HT-29 (cell line): ENCODE results near the gene HIPK4. TPM values are rescaled to one million over a fixed set of nuclear protein-coding genes. Genes with fewer than 3 reads are reported as not detected.
"Not testable (repeated sequence)": the region's sequence is repeated elsewhere in the genome, so short reads cannot be mapped to it uniquely, and the experiment has no call there.

Source experiments
- DNase-seq: peaks from one replicate; pipeline ENCODE4 v3.0.0-alpha.2; 2015; ENCODE audit warnings: low spot score
- small RNA-seq: library from RNA; depleted of rRNA; stranded (forward); fragments of <200 nt; gene quantifications from one replicate; pipeline ENCODE3, GENCODE V24; 2014
- total RNA-seq: library from RNA; depleted of rRNA; stranded (reverse); fragments of >200 nt; shearing (Covaris generic); gene quantifications from 2 replicates; pipeline ENCODE4 v1.2.3, GENCODE V29; 2014; rRNA removed

The HIPK4 gene
- total RNA-seq, 1 experiment from 2014 or later = not detected

DNA sequence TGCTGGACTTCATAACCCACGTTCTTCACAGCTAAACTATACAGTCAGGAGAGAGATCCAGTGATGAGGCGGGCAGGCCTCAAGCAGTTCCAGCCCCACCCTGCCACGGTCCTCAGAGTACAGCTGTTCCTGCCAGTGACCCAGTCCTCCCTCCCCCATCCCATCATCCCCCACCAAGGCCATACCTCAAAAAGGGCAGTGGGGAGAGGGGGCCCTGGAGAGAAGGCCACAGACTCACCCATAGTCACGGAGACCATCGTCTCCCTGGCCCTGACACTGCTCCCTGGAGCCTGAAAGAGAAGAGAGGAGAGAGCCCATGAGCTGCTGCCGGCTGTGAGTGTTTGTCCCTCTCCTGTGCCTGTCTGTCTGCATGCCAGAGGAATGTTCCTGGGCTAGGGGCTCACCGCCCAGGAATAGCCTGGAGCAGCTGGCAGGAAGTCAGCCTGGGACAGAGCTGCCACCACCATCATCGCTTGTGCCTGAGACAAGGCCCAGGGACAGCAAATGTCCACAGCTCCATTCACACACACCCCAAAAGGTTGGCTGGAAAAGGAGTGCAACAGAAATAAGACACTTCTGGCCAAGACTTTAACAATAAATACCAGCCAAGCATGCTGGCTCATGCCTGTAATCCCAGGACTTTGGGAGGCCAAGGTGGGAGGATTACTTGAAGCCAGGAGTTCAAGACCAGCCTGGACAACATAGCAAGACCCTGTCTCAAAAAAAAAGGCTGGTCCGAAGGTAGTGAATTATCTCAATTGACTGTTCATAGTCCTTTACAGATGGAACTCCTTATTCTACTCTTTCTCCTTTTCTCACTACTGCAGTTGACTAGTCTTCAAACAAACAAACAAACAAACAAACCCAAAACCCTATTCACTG is 48.1 kb downstream of the HIPK4 start:
- DNase-seq = no peak

DNA sequence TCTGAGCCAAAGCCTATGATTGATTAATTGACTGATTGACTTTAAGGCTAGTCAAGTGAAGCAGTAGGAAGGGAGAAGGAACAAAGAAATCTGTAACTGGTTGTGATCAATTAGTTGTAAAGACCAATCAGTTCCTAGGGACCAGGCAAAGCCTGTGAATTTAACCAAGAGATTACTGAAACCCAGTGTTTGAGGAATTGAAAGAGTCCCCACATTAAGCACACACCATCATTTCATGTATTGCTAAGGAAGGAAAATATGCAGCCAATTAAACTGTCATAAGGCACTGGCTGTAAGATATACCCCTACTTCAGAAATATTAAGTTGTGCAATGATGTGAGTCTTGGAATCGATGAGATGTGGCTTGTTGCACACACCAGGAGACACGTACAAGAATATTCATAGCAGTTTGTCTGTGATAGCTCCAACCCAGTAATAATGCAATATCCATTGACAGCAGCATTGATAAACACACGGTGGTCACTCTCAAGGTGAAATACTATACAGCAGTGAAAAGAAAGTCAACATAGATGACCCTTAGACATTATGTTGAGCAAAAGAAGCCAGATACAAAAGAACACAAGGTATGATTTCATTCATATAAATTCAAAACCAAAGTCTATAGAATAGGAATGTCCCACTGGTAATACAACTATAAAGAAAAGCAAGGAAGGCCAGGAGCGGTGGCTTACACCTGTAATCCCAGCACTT is 50.8 kb downstream of the HIPK4 start:
- DNase-seq = no peak

DNA sequence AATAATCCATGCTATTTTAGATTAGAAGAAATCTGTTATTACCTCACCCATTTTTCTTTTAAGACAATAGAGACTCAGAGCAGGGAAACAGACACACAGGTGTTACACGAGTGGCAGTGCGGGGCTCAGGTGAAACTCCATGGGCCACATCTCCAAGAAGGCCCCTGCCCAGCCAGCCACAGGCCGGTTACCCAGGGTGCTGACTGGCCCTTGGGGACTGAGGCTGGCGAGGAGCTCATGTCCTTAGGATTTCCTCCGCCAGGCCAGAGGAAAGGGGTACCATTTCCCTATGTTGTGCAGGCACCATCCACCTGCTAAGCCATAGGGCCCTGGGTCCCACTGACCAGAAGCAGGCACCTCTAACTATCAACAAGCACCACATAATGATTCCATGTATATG is 52.4 kb downstream of the HIPK4 start:
- DNase-seq = no peak

GRCh38 chr19:40337107-40337506 is 52.9 kb downstream of the HIPK4 start:
- DNase-seq = no peak

GRCh38 chr19:40336601-40336900 is 53.4 kb downstream of the HIPK4 start:
- no peak for DNase-seq

DNA sequence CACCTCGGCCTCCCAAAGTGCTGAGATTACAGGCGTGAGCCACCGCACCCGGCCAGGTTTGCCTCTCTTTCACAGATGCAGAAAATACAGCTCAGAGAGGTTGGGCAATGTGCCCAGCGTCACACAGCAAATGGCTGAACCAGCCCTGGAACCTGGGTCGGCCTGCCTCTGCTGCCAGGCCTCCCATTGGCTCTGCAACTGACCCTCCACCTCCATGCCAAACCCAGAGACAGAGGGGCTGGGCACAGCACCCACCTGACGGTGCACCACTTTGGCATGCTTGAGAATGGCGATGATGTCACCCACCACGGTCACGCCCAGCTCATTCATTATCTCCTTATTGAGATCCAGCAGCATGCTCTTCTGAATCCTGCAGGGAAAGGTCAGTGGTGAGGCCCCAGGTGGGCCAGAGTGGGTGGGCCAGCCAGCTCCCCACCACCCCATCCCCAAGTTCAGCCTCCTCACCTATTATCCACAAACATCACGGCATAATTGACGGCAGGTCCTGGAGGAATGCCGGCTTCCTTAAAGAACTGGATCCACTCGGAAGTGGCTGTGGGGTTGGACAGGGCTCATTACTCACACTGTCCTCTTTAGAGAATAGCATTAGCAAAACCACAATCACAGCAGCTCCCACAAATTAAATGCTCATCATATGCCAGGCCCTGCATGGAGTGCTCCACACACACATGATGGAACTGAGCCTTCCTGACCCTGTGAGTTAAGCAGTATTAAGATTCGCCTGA is 54.0 kb downstream of the HIPK4 start:
- no peak for DNase-seq

DNA sequence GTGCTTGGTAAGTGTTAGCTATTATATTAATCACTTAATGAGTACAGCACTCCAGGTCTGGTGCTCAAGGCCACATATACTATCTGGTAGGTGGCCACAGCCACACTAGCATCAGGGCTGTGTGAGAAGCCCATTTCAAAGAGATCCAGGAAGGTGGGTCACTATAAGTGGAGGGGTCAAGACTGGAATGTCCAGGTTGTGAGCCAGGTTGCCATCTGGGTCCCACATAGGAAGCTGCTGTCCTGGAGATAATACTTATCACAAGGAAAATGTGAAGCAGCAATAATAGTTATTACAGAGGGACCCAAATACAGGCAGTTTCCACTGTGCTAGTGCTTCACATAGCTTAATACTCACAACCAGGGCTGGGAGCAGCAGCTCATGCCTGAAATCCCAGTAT is 54.9 kb downstream of the HIPK4 start:
- DNase-seq = no peak

GRCh38 chr19:40333083-40333482 is 56.9 kb downstream of the HIPK4 start:
- DNase-seq = not testable (repeated sequence)

- DNase-seq = no peak
Observed at GRCh38 chr19:40332669-40333068, 57.3 kb downstream of the HIPK4 start.

- DNase-seq = no peak
Observed at GRCh38 chr19:40331052-40331451, 58.9 kb downstream of the HIPK4 start.

Small RNA genes lying within 50 kb of the gene (small RNA-seq; reads per million reads assigned to genes)
- gene MIR6796 (not detected), gene RF00019 (not detected)

Other genes with a start within 250 kb of the HIPK4 start
- gene MAP3K10, start 198.8 kb downstream of the HIPK4 start, total RNA-seq = 9.7 and 15.2 TPM in 2 replicates
- 0.94 TPM in 1 of 2 replicates, not detected in the other for gene TTC9B, start 171.8 kb downstream of the HIPK4 start, total RNA-seq
- gene CCNP, start 163.5 kb downstream of the HIPK4 start, total RNA-seq = 0.23 and 1.2 TPM in 2 replicates
- gene AKT2, start 104.8 kb downstream of the HIPK4 start, total RNA-seq = 223 and 251 TPM in 2 replicates
- gene C19orf47, start 41.8 kb downstream of the HIPK4 start, total RNA-seq = 35.7 and 36.9 TPM in 2 replicates
- gene PLD3, start 41.5 kb downstream of the HIPK4 start, total RNA-seq = 156 and 178 TPM in 2 replicates
- gene PRX, start 23.2 kb upstream of the HIPK4 start, total RNA-seq = 1.3 and 1.8 TPM in 2 replicates
- gene SERTAD1, start 35.8 kb upstream of the HIPK4 start, total RNA-seq = 32.1 and 32.7 TPM in 2 replicates
- 23.4 and 30.6 TPM in 2 replicates for gene SERTAD3, start 54.2 kb upstream of the HIPK4 start, total RNA-seq
- gene BLVRB, start 75.6 kb upstream of the HIPK4 start, total RNA-seq = 201 and 206 TPM in 2 replicates
- gene SPTBN4, start 76.8 kb upstream of the HIPK4 start, total RNA-seq = 0.23 and 1.3 TPM in 2 replicates
- 128 and 142 TPM in 2 replicates for gene SHKBP1, start 186.7 kb upstream of the HIPK4 start, total RNA-seq
- gene LTBP4, start 211.2 kb upstream of the HIPK4 start, total RNA-seq = 42.1 and 56.7 TPM in 2 replicates